Retinal pigment epithelial cell (primary cell): ENCODE results near the gene SAMD7.

Experiments
- DNase-seq: peaks from one replicate; pipeline ENCODE4 v3.0.0-alpha.2; 2010; ENCODE audit warnings: low read depth
- H3K4me3 ChIP-seq: 2 replicates; pipeline ENCODE4 v1.5.1; 2011; ENCODE audit warnings: mild to moderate bottlenecking, low read length, control low read depth, moderate library complexity
- CTCF ChIP-seq: conservative IDR thresholded peaks from 2 replicates; pipeline ENCODE4 v1.5.1; 2011; ENCODE audit warnings: low read depth, low read length, control low read depth, inconsistent platforms

Gene SAMD7

GRCh38 chr3:169868369-169868768, 43.0 kb upstream of the SAMD7 start:
- DNase-seq: no peak
- TF ChIP-seq CTCF: no peak
- H3K4me3 ChIP-seq: no peak overlapping the region

- no peak within 1 kb of the TSS for H3K4me3 ChIP-seq
- DNase-seq: no peak
- no peak for TF ChIP-seq CTCF
Observed at GRCh38 chr3:169869484-169870220, 41.7 kb upstream of the SAMD7 start, which contains the start of gene LRRC31. Gene LRRC31, minus strand, starts transcription at chr3:169869935. Its CDS starts 128 bp downstream, at chr3:169869807.

- DNase-seq: no peak
- TF ChIP-seq CTCF: no peak
- no peak overlapping the region for H3K4me3 ChIP-seq
Observed at GRCh38 chr3:169871129-169871886, 40.1 kb upstream of the SAMD7 start.

- no peak overlapping the region for H3K4me3 ChIP-seq
- no peak for DNase-seq
- no peak for TF ChIP-seq CTCF
Observed at GRCh38 chr3:169879013-169879557, 32.3 kb upstream of the SAMD7 start.

GRCh38 chr3:169879845-169880575, 31.4 kb upstream of the SAMD7 start:
- DNase-seq: no peak
- TF ChIP-seq CTCF: no peak
- no peak overlapping the region for H3K4me3 ChIP-seq

- TF ChIP-seq CTCF: no peak
- no peak overlapping the region for H3K4me3 ChIP-seq
- DNase-seq: no peak
Observed at GRCh38 chr3:169880576-169881250, 30.7 kb upstream of the SAMD7 start.
